GM12872 (cell line): ENCODE data around the gene CRADD.

Source experiments
- CTCF ChIP-seq: IDR thresholded peaks from 3 replicates; pipeline ENCODE4 v1.5.1; 2011; ENCODE audit warnings: low read depth, mild to moderate bottlenecking, low read length, moderate library complexity; ENCODE audit not compliant: insufficient read depth

CRADD gene

GRCh38 chr12:93870020-93870795, 193.0 kb downstream of the CRADD start:
- no peak for TF ChIP-seq CTCF

GRCh38 chr12:93873561-93873960, 196.4 kb downstream of the CRADD start:
- TF ChIP-seq CTCF: no peak

GRCh38 chr12:93875157-93875556, 198.0 kb downstream of the CRADD start:
- TF ChIP-seq CTCF: no peak

DNA sequence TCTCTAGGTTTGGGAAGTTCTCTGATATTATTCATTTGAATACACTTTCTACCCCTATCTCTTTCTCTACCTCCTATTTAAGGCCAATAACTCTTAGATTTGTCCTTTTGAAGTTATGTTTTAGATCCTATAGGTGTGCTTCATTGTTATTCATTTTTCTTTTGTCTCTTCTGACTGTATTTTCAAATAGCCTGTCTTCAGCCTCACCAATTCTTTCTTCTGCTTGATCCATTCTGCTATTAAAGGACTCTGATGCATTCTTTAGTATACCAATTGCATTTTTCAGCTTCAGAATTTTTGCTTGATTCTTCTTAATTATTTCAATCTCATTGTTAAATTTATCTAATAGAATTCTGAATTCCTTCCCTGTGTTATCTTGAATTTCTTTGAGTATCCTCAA, 199.2 kb downstream of the CRADD start:
- TF ChIP-seq CTCF: no peak

DNA sequence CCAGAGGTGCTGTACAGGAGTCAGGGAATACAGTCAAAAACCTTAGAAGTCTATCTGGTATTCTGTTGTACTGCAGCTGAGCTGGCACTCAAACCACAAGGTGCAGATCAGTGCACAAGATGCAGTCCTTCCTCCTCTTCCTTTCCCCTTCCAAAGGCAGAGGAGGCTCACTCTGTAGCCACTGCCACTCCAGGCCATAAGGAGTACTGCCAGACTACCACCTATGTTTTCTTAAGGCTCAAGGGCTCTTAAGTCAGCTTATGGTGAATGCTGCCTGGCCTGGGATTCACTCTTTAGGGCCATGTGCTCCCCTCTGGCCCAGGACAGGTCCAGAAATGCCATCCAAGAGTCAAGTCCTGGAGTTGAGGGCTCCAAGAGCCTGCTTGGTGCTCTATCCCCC, 200.3 kb downstream of the CRADD start:
- no peak for TF ChIP-seq CTCF

- no peak for TF ChIP-seq CTCF
These were observed 202.6 kb downstream of the CRADD start for GRCh38 chr12:93879476-93880421.

DNA sequence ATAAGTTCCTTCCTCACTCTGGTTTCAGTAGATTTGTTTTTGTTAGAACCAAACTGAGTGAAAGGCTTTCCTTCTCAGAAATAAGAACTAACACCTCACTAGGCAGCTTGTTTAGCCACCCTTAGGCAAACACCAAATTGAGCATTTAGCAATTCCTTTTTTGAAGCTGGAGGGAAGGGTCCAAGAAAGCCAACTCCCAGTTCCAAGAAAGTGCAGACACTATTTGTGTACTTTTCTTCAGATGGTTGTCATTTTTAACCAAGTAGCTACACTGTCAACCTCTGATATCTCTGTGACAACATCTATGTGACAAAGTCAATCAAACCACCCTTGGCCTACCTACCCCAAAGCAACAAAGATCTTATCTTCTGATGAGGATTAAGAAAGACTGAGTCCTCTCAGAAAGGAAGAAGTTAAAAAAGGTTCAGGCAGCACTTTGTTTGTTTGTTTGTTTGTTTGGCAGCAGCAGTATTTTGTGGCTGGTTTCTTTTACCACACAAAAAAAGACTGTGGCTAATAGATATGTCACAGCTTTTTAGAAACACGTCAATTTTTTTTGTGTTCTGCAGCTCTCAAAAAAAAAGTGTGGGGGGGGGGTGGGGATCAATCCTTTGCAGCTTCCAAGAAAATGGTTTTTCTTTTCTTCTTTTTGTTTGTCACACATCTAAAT, 203.8 kb downstream of the CRADD start:
- no peak for TF ChIP-seq CTCF
